Embryonic facial prominence (tissue), 1 donor: ENCODE data around the gene ERI3.

ENCODE experiments used
- DNase-seq: peaks from one replicate; pipeline ENCODE4 v3.0.0-alpha.2; 2016; ENCODE audit errors: extremely low spot score

Gene ERI3

DNA sequence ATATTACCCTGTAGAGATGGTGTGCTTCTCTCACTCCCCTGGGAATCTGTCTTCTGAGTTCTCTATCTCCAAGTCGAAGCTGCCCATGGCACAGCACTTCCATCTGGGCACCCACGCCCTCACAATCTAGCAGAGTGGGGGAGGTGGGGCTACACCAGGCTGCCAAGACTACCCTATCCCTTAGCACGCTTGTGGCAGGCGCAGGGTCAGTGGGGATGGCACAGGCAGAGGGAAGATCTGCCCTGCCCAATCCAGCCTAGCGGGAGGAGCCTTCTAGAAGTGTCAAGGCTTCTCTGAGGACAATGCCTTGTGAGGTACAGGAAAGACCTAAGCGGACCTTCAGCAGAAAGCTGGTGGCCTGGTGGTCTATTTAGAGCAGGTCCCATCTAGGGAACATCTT, 92.6 kb downstream of the ERI3 start:
- no peak for DNase-seq

- no peak for DNase-seq
Observed at GRCh38 chr1:44261962-44262361, 93.1 kb downstream of the ERI3 start.

DNA sequence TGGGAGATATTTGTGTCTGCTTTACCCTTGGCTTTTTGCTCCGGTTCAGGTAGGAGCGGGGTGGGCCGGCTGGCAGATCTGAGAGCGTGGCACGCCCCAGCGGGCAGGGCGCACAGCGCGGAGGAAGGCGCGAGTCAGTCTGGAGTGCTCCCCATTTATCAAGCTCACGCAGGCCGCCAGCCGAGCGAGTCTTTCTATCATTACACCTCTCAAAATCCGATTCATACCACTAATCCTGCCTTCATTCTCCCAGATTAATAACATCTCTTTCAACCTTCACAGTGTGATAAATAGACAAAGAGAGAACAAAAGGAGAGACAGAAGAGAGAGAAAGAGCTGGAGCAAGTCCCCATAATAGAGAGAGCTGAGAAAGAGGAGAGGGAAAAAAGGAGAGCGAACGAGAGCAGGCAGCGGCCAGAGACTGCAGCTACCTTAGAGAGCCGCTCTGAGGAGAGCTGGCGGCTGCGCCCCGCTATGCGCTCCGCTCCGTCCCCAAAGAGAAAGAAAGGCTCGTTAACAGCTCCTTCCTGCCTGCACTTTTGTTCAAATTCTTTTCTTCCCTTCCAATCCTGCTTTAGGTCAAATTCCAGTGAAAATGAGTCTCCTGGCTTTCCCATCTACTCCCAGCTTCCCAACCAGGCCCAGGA, 93.8 kb downstream of the ERI3 start:
- DNase-seq = no peak

- DNase-seq = no peak
Observed at GRCh38 chr1:44260792-44261170, 94.3 kb downstream of the ERI3 start.

GRCh38 chr1:44259090-44259489, 96.0 kb downstream of the ERI3 start:
- no peak for DNase-seq

DNA sequence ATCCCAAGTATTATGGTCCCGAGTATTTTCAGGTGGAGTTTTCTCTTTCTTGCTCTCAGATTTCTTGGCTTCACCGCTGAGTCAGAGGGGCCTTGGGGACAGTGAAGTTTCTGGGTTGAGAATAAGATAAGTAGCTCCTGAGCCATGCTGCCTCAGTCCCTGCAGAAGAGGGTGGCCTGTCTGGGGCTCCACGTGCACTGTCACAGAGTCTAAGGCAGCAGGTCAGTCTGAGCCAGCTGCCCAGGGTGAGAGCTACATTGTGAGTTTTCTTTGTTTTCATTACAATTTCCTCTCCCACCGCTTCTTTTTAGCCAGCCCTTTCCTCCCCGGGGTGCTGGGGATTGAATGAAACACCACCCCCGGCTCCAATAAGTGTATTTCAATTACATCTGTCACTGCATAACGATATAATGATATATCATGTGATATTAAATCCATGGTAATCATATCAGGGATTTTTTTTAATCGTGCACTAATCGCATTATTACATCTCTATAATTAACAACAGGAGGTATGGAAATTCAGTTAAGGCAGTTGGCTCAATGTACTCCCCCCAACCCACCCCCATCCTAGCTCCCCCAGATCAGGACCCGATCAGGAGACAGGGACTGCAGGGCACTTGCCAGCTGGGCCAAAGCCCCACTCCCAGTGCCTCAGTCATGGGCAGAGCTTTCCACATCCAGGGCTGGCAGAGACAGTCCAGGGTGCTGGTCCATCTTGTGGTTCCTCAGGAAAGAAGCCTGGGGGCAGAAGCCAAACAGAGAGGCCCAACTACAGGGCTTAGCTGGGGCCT, 98.1 kb downstream of the ERI3 start:
- no peak for DNase-seq

DNA sequence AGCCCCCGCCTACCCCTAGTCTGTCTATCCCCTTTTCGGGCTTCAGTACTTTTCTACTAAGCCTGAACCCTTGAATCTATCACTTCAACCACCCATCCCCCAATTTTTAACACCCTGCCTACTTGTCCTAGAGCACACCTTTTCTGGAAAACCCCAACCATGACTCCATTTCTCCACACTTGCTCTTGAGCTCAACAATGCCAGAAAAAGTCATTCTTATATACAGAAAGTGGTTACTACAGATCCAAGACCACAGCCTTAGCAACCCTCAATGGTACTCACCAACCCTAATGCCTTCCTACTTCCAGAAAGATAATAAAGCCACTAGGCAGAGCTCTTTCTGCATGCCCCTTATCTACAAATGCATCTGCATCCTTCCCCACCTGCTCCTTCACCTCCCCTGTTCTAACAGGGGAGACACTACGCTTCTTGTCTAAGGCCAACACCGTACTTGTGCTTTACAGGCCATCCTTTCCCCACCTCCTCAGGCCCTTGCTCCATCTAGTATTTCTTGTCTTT, 100.6 kb downstream of the ERI3 start:
- no peak for DNase-seq

- DNase-seq = no peak
Observed at GRCh38 chr1:44251989-44252671, 102.9 kb downstream of the ERI3 start.

GRCh38 chr1:44251486-44251885, 103.6 kb downstream of the ERI3 start:
- DNase-seq = no peak

- no peak for DNase-seq
Observed at GRCh38 chr1:44250068-44250781, 104.8 kb downstream of the ERI3 start.

DNA sequence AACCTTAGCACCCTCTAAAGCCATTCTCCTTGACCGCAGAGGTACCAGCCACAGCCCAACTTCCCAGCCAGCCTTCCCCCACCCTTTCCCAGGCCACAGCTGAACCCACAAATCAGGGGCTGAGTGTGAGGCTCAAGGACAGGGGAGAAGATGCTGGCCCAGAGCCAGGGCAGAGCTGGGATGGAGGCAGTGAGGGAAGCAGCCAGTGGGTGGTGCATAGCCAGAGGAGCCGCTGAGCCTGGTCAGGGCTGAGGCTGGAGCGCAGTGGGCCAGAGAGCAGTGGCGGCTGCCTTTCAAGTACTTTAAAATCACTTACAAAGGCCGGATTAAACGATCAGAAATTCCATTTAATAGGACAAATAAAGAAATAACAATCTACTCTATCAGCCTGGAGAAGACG, 105.5 kb downstream of the ERI3 start:
- no peak for DNase-seq

DNA sequence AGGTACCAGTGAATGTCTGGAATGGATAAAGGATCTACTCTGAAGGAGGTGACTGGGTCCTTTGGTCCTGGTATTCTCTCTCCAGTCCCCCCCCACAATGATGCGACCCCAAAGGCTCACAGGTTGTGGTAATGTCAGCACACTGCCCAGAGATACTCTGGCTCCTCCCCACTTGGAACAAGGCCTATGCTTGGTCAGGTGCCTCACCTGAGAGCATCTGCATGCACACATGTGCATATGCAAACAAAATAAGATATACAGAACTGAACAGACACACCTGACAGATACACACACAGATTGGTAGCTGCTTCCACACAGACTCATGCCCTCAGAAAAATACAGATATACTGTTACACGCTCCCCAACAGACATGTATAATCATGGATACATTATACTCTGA, 108.3 kb downstream of the ERI3 start:
- no peak for DNase-seq

DNA sequence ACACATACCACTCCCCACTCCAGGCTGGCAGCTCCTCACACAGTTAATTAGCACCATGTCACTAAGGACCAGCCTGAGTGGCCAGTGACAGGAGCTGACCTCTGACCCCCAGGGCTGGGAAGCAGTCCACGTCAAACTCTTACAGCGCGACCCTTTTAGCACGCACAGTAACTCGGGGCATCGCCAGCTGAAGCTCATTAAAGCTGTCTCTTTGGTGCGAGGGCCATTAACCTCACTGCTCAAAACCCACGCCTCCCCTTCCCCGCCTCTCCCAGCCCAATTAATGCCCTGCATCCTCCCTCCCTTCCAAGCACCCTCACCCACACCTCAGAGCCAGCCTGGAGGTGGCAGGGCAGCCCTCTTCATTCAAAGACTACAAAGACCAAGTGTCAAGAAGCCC, 110.1 kb downstream of the ERI3 start:
- no peak for DNase-seq

DNA sequence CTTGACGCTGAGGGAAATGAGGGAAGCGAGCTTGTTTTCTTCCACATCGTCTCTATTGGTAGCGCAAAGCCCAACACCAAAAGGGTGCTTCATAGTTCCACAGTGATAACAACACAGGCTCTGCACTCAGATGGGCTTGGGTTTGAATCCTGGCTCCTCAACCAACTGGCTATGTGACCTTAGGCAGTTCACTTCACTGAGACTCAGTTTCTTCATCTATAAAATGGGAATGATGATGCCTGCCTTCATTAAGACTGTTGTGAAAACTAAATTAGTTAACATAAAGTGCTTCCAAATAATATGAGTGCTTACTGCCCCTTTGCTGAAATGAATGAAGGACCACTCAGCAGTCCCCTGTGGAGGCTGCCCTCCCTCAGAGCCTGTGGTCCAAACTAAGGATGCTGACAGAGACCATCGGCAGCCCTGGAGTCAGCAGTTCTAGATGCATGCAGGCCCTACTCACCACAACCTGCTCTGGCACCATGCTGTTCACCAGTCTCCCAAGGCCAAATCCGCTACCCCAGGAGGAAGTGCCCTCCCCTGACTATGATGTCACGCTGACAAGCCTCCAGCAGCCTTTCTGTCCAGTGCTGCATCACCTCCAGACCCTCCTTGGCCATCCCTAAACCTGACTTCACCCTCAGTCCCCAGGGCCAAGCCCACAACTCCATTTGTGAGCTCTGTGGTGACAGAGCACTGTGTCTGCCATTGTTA, 111.1 kb downstream of the ERI3 start:
- no peak for DNase-seq

- no peak for DNase-seq
Observed at GRCh38 chr1:44242746-44243145, 112.3 kb downstream of the ERI3 start.

DNA sequence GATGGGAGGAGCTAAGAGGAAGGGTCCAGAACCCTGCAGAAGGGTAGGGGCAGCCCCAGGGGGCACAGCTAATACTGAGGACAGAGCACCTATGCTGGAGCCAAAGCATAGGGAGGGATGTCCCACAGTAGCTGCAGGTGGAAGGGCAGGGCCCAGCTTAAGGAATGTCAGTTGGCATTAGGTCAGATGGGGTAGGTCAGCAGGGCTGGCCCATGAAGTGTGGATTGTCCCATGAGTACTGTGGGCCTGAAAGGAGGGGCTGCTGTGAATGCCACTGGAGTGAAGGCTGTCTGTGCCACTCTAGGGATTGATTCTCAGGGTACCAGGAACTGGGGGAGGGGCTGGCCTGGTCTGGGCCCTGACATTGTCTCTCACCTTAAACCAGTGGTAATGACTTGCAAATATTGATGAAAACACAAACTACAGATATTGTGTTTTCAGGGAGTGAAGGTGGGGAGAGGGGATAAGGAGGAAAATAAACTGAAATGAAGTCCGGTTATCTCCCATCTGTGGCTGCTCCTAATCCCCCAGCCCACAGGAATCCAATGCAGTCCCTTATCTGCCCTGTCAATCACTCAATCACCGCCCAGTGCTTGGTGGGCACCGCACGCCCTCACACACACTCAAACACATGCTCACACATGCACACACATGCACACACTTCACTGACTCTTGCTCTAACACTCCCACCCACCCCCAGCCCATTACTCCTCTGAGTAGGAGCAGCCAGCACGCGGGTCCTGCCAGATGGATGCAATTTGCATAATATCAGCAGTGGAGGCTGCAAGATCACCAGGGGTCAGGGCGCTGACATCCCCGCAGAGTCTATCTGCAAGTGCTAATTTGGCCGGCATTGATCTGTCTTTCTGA, 114.0 kb downstream of the ERI3 start:
- no peak for DNase-seq

GRCh38 chr1:44239961-44240371, 115.1 kb downstream of the ERI3 start:
- no peak for DNase-seq

DNA sequence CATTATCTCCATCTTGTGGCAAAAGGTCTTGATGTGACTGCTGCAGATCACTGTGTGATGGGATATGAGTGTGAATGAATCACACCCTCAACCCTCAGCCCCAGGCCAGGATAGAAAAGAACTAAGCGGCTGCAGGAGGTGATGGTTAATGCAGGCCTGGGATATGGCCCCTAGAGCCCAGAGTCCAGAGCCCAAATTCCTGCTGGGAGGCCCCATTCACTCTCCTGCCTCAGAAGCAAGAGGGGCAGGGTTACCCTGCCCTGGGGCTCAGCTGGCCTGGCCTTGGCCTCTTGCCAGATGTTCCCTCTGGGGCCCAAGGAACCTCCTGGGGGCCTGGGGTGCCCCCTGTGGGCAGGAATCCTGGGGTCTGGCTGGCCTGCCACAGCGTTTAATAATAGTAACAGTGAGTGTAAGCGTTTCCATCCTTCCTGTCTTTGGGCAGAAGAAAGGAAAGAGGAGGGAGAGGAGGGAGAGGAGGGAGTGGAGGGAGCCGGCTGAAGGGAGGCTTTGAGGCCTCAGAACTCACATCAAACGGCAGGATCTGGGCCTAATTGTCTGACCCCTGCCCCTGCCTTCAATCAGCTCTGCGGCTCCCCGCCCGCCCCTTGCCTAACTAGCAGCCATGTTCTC, 115.6 kb downstream of the ERI3 start:
- DNase-seq = no peak

GRCh38 chr1:44238660-44239059, 116.4 kb downstream of the ERI3 start:
- DNase-seq = no peak
